Smooth muscle cell of the umbilical artery (primary cell): ENCODE results near the gene FRG2B. TPM values are rescaled to one million over a fixed set of nuclear protein-coding genes. Genes with fewer than 3 reads are reported as not detected.

Experiments
- total RNA-seq: library from RNA; depleted of rRNA; stranded (reverse); fragments of >200 nt; gene quantifications from 2 replicates; pipeline ENCODE4 v1.2.3, GENCODE V29; 2014

Gene FRG2B
- total RNA-seq, result not detected in 2 replicates

DNA sequence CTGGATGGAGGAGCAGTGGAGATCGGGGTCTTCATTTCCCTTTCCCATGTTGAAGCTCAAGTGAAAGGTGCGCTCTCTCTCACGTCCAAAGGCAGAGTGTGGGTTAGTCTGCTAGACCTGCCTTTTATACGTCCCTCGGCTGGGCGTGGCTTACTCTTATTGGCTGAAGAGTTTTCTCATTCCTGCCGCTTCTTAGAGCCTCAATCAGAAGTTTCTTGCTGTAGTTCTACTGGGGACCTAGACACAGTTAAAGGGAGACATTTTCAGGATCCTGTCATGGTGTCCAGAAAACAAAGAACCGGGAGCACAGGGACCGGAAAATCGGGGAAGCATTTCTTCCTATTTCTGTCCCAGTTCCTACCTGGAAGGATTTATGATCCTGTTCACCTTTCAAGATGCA is at the start of gene FRG2B:
TSS of gene FRG2B (minus strand) at position 101 of the 400 bp plus-strand sequence. CDS start at position 48, 53 bp downstream.

Other genes starting within 250 kb of the FRG2B start
- gene PAOX, start 247.5 kb downstream of the FRG2B start, total RNA-seq, result 5.4 and 5.6 TPM in 2 replicates
- 22.9 and 26.1 TPM in 2 replicates for gene MTG1, start 232.6 kb downstream of the FRG2B start, total RNA-seq
- gene SPRN, start 202.2 kb downstream of the FRG2B start, total RNA-seq, result 0.59 and 1.6 TPM in 2 replicates
- 1.5 and 2.7 TPM in 2 replicates for gene SCART1, start 172.8 kb downstream of the FRG2B start, total RNA-seq
- 0.60 and 0.89 TPM in 2 replicates for gene CYP2E1, start 99.4 kb downstream of the FRG2B start, total RNA-seq
- gene SYCE1, start 61.2 kb downstream of the FRG2B start, total RNA-seq, result not detected in 2 replicates